Fibroblast of the aortic adventitia (primary cell): ENCODE measurements around the gene S100A5. TPM values are rescaled to one million over a fixed set of nuclear protein-coding genes. Genes with fewer than 3 reads are reported as not detected.

ENCODE experiments used
- DNase-seq: peaks from one replicate; pipeline ENCODE4 v3.0.0-alpha.2; 2010; ENCODE audit warnings: low read depth
- H3K4me3 ChIP-seq: 2 replicates; pipeline ENCODE4 v1.5.1; 2011; ENCODE audit warnings: low read depth, mild to moderate bottlenecking, control low read depth, low read length, moderate library complexity
- CTCF ChIP-seq: IDR thresholded peaks from 2 replicates; pipeline ENCODE4 v1.5.1; 2011; ENCODE audit warnings: mild to moderate bottlenecking, low read length, control low read depth, inconsistent platforms; ENCODE audit not compliant: insufficient read depth
- total RNA-seq: library from RNA; depleted of rRNA; stranded (reverse); fragments of >200 nt; gene quantifications from 2 replicates; pipeline ENCODE4 v1.2.3, GENCODE V29; 2012; ENCODE audit warnings: low replicate concordance

Gene S100A5
- total RNA-seq, 1 donor: 0.99 TPM

DNA sequence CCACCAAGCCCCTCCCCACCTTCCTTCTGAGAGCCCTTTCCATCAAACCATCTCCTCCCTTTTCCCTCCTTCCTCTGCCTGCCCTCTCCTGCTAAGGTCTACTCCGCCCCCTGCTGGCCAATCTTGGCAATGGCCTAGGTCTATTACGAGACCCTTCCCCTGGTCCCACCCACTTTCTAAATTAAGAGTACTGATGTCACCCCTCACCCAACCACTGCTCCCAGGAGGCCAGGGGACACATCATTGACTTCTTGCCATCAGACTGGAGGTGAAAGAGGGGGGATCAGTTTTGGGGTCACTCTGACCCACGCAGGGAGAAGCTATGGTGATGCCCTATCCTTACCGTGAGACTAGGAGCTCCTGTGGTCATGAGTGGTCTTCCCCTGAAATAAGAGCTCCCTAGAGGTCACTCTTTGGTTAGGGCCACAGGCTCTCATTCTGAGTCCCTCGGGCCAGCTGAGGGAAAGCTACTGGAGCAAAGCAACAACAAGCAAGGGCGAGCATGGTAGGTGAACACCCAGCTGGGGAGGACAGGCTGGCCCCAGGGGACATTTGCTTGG, 45.7 kb downstream of the S100A5 start:
- peak; percentile 64 for DNase-seq
- peak; percentile 96 for TF ChIP-seq CTCF
- no peak overlapping the region for H3K4me3 ChIP-seq

DNA sequence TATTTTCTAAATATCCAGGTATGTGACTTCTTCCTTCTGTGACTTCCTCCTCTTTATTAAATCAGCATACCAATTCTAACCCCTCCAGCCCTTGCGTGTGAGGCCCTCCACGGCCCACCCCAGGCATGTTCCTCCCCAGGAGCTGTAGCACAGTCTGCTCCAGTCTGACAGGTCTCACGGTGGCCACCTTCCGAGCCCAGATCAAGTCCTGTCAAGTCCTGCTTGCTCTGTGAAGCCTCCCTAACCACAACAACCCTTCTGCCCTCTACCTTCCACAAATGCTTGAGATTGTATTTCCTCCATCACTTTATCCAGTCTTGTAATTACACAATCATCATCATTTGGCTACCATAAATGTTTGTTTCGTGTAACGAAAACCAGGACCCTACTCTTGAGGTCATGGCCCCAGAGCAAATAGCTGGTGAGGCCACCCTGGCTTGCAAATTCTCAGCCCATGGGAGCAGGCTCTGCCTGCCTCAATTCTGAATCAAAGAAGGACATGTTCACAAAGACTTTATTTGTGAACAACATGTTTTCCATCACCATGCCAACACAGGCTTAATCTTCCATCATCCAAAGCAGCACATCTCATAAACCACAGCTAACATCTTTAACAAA, 47.3 kb downstream of the S100A5 start:
- no peak for TF ChIP-seq CTCF
- H3K4me3 ChIP-seq: no peak overlapping the region
- no peak for DNase-seq

GRCh38 chr1:153490272-153491051, 50.3 kb downstream of the S100A5 start:
- no peak for TF ChIP-seq CTCF
- no peak overlapping the region for H3K4me3 ChIP-seq
- DNase-seq: peak; percentile 96

DNA sequence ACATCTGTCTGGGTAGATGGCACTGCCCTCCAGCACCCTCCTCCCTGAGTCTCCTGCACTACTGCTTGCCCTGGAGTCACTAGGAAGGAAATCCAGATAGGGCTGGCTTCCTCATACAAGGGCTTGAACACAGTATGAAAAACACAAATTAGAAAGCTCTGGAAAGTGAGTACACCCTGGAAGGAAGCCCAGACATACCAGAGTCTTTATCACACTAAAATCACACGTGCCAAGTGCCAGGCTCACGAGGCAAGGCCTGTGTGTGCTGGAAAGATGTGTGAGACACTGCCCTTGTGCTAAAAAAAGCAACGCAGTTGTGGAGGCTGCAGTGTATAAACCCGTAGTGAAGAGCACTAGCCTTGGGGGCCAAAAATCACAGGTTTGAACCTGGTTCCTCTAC, 52.0 kb downstream of the S100A5 start:
- TF ChIP-seq CTCF: no peak
- no peak overlapping the region for H3K4me3 ChIP-seq
- peak; percentile 45 for DNase-seq

GRCh38 chr1:153487707-153488106, 53.0 kb downstream of the S100A5 start:
- TF ChIP-seq CTCF: no peak
- DNase-seq: no peak
- H3K4me3 ChIP-seq: no peak overlapping the region

Other genes with a start within 250 kb of the S100A5 start
- not detected in 2 replicates for gene PGLYRP3, start 228.0 kb downstream of the S100A5 start, total RNA-seq
- gene PGLYRP4, start 192.1 kb downstream of the S100A5 start, total RNA-seq: not detected in 2 replicates
- gene S100A9, start 183.1 kb downstream of the S100A5 start, total RNA-seq: not detected in 2 replicates
- not detected in 2 replicates for gene S100A12, start 165.3 kb downstream of the S100A5 start, total RNA-seq
- gene S100A8, start 149.9 kb downstream of the S100A5 start, total RNA-seq: not detected in 2 replicates
- not detected in 2 replicates for gene S100A7A, start 124.4 kb downstream of the S100A5 start, total RNA-seq
- gene S100A7, start 80.3 kb downstream of the S100A5 start, total RNA-seq: not detected in 2 replicates
- 681 and 1,303 TPM in 2 replicates for gene S100A6, start 4.9 kb downstream of the S100A5 start, total RNA-seq
- 203 and 585 TPM in 2 replicates for gene S100A4, start 4.9 kb upstream of the S100A5 start, total RNA-seq
- 4.3 TPM in 1 of 2 replicates, not detected in the other for gene S100A3, start 8.3 kb upstream of the S100A5 start, total RNA-seq
- gene S100A2, start 24.9 kb upstream of the S100A5 start, total RNA-seq: 3.3 TPM in 1 of 2 replicates, not detected in the other
- gene S100A16, start 72.2 kb upstream of the S100A5 start, total RNA-seq: 159 and 406 TPM in 2 replicates
- 0.18 TPM in 1 of 2 replicates, not detected in the other for gene S100A14, start 75.4 kb upstream of the S100A5 start, total RNA-seq
- gene S100A13, start 86.6 kb upstream of the S100A5 start, total RNA-seq: 220 and 296 TPM in 2 replicates
- gene S100A1, start 87.5 kb upstream of the S100A5 start, total RNA-seq: 0.54 and 2.9 TPM in 2 replicates
- gene CHTOP, start 93.1 kb upstream of the S100A5 start, total RNA-seq: 26.8 and 44.6 TPM in 2 replicates
- gene SNAPIN, start 117.8 kb upstream of the S100A5 start, total RNA-seq: 16.7 and 68.8 TPM in 2 replicates
- gene ILF2, start 130.1 kb upstream of the S100A5 start, total RNA-seq: 154 and 189 TPM in 2 replicates
- gene NPR1, start 137.8 kb upstream of the S100A5 start, total RNA-seq: 1.5 and 24.0 TPM in 2 replicates
- 49.0 and 55.8 TPM in 2 replicates for gene INTS3, start 187.1 kb upstream of the S100A5 start, total RNA-seq
- 11.5 and 113 TPM in 2 replicates for gene SLC27A3, start 234.5 kb upstream of the S100A5 start, total RNA-seq